H54 (cell line): ENCODE data around the gene RNF112.

Experiments
- DNase-seq: peaks from one replicate; pipeline ENCODE4 v3.0.0; 2011; ENCODE audit warnings: low spot score, mixed read lengths; ENCODE audit not compliant: insufficient read length
- FAIRE-seq: peaks from 3 replicates; lab custom pipeline; 2011; peaks lifted over from hg19 to GRCh38; lab: Jason Lieb, UNC
- POLR2A ChIP-seq: IDR thresholded peaks from 2 replicates; pipeline ENCODE4 v1.6.1; 2011; ENCODE audit warnings: low read depth, mild to moderate bottlenecking, low read length

Gene RNF112

DNA sequence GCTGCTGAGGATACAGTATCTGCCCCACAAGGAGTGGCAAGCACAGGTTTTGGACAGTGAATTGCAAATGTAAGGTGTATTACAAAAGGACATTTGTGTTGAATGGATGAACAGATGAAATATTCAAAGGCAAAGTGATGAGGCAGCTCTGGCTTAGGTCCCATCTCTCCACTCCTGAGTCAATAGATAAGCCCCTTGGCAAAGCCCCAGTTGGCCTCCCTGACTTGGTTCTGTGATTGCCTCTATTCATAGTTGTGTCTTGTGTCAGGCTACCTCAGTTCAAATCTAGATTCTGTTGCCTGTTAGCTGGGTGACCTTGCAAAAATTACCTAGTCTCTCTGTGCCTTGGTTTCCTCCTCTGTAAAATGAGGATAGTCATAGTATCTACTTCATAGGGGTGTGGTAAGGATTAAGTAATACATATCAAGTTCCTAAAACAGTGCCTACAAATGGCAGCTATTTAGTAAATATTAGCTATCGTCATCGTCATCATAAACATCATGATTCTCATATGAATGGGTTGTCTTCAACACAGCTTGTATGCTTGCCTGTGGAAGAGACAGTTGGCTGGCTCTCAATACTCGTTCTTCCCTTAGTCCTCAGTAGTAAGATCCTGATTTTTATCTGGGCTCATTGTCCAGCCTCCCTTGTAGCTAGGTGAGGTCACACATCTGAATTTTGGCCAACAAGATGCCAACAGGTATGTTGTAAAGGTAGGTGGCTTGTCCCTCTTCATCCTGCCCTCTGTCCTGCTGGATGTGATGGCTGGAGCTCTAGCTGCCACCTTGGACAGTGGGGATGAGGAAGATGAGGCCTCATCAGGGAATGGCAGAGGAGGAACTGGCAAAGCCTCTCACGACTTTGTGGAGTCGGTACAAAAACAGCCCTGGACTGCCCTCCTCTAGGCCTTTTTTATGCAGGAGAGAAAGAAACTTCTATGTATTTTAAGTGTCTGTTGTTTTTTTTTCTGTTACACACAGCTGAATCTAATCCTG, 21.9 kb upstream of the RNF112 start:
- DNase-seq (no peak), FAIRE-seq (no peak)
- TF ChIP-seq POLR2A: no peak

DNA sequence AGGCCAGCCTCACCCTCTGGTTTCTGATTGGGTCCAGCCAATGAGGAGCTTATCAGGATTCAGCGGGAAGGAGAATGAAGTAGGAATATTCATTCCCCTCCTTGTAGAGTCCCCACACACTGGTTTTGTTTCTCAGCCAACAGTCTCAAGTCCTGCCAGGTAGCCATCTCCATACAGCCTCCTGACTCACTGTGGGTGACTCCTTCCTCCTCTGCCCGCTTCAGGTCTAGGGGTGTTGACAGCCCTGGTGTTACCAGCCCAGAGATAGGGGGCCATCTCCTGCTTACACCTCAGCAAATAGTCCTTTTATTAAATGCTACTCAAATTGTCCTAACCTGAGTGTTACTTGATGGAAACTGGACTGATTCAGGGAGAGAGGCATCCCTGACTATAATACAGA, 20.1 kb upstream of the RNF112 start:
- no peak for TF ChIP-seq POLR2A
- FAIRE-seq (no peak), DNase-seq (no peak)

DNA sequence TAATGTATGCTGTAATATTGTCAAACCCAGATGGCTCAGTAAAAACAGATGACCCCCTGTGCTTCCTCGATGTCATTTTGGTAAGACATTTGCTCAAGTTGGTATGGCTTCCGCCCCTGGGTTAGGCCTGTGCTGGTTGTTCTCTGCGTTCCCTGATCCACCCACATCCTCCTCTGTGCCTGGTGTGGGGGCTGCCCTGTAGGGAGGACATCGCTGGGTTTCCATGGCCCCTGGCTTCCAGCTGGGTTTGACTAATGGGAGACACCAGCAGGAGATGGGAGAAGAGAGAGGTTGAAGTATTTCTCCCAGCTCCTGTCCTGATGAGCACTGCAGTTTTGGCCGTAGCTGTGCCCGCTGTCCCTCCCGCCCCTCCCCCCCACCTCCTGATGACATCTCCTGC, 19.6 kb upstream of the RNF112 start:
- no peak for FAIRE-seq
- DNase-seq: no peak
- TF ChIP-seq POLR2A: no peak

DNA sequence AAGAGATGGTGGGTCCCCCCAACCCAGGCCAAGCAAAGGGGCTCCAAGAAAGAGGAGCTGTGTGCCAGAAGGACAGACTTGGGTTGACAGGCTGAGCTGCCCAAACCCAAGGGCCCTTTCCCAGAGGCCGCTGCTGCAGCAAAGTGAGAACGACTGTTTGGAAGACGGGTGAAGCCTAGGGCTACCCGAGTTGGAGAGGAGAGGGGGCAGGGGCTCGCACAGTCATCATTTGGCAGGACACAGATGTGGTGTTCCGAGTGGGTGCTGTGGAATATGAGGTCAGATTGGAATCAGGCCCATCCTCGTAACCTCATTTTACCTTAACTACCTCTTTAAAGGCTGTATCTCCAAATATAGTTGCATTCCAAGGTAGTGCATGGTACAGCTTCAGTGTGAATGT, 18.7 kb upstream of the RNF112 start:
- TF ChIP-seq POLR2A: no peak
- FAIRE-seq (no peak), DNase-seq (no peak)

DNA sequence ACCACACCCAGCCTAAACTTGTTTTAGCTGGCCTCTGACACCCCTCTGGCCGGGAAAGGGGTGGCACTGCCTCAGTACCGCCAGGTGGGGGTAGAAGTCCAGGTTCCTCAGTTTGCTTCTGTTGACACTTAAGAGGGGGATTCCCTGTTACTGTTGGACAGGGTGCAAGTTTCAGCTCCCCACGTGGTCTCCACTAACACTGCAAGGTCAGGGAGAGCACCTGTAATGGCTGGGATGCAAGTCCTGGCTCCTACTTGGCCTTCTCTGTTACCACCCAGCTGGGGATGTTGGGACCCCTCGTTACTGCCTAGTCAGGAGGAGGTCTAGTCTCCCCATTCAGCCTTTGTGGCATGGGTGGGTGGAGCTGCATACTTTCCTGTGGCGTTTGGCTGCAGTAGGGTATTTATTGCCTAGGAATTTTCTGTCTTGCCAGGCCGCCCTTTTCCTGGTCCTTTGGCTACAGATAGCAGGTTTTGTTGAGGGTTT, 13.4 kb upstream of the RNF112 start:
- no peak for TF ChIP-seq POLR2A
- FAIRE-seq: no peak
- no peak for DNase-seq

DNA sequence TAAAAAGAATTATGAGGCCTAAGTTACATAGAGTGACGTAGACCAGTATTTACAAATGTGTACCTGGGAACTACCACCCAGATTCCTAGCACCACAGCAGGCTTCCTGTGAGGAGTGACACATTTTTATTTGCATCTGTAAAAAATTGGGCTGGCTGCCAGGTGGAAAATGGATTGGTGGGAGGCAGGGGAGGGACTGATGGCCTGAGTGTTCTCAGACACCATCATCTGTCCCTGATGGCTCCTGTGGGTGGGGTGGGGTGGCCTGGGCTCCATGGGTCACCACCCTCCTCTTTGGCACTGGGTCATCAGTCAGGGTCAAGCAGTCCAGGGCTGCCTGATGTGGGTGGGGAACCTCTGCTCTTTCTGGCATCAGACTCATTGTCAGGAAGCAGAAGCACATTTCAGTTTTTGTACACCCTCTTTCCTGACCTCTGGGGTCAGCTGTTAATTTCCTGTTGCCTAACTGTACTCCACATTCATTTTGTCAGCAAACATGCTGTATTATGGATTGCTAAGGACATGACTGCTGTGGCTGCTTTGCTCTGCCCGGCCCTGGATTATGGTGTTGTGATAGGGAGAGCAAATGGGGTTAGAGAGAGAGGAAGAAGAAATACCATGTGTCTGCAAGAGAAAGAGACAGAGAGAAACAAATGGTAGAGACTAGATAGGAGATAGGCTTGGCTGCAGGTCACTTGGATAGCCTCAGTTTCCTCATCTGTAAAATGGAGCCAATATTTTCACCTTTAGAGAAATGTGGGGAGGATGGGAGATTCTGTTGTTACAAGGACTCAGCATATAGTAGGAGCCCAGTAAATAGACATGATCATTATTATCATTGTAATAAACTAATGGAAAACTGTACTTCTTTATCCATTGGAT, 12.5 kb upstream of the RNF112 start:
- no peak for FAIRE-seq
- TF ChIP-seq POLR2A: no peak
- no peak for DNase-seq

DNA sequence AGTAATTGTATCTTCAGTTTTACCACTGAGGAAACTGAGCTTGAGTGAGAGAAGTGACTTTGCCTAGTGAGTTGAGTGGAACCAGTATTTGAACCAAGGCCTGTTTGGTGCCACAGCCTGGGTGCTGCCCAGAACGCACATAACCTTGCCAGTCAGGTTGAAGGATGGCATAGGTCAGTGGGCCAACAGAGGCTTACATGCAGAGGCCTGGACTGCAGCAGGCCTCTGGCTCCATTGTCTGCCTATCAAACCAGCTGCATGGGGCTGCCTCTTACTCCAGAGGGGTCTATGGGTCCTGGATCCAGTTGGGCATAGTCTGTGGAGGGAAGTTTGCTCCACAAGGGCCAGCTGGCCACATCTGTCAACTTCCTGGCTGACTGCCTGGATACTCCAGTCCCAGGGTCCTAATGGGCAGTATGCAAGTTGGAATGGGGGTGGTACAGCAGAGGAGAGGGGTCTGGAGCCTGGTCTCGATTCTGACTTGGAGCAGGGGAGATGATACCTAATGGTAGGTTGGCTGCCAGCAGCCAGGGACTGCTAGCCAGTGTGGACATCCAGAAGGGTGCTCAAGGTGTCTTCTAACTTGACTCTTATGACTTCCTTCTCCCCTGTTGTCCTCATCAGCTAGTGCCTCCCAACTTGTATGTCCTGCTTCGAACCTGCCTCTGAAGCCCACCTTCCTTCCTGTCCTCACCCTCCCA, 11.1 kb upstream of the RNF112 start:
- FAIRE-seq (no peak), DNase-seq (no peak)
- no peak for TF ChIP-seq POLR2A

DNA sequence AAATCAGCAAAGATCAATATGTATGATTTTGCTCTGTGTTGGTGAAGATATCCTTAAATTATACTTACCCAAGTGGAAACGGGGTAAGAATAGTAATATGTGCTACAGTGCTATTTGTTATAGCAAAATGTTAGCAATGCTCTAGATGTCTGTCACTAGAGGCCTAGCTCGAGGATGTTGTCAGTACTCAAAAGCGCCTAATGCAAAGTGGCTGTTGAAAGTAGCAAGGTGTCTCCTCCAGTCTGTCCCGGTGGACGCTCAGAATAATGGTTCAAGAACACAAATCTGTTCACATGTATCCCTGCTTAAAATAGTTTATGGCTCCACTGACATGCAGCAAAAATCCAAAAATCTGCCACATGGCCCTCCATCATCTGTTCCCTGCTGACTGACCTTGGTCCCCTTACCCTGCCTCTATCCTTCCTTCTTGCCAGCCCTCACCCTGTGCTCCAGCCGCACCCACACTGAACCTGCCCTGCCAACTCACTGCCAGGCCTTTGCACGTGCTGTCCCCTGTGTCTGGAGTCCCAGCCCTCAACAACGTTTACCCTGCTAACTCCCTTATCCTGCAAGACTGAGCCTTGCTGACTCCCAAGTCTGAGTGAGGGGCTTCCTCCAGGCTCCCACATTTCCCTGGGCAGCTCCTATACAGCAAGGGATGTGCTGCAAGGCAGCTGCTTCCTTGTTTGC, 9.6 kb upstream of the RNF112 start:
- TF ChIP-seq POLR2A: no peak
- DNase-seq: no peak
- FAIRE-seq: no peak

DNA sequence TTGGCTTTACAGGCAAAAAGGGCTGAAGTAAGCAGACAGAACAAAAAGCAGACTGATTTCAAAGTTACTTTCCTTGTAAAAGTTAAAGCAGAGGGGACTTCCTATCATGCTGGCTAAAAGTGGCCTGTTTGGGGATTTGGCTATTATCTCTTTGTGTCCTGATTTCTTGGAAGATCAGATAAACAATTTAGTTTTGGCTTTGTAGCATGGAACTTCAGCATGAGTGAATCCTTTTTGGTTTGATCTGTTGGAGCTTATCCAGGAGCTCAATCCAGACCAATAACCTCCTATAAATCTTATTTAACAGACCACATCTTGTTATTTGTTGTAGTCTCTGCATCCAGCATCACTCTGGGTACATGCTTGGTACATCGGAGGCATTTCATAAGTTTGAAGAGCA, 8.9 kb upstream of the RNF112 start:
- TF ChIP-seq POLR2A: no peak
- FAIRE-seq (no peak), DNase-seq (no peak)

DNA sequence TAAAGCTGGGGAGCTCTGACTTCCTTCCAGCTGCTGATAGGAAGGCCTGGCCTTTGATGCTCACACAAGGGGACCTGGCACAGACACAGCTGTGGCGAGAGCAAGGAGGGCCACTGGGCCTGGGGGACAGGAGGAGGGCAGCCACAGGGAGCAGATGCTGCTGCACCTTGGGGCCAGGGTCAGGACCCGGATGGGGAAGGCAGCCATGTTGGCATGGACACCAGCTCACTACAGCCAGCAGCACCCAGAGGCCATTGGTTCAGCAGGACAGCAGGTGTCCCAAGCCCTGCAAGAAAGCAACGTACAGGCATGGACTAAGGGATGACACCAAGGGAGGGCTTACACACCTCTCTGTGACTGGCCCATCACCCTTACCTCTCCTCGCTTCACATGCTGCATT, 8.0 kb upstream of the RNF112 start:
- TF ChIP-seq POLR2A: no peak
- FAIRE-seq (no peak), DNase-seq (no peak)

DNA sequence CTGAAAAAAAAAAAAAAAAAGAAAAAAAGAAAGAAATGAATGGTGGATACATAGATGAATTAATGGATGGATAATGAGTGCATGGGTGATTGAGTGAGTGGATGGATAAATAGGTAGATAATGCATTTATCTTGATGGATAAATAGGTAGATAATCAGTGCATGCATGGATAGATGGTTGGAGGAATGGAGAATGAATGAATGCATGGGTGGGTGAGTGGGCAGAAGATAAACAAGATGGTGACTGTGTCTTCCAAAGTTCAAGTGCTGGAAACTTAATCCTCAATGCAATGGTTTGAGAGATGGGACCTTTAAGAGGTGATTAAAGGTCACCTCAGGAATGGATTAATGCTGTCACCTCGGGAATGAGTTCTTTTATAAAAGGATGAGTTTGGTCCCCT, 6.8 kb upstream of the RNF112 start:
- no peak for TF ChIP-seq POLR2A
- FAIRE-seq (no peak), DNase-seq (no peak)

DNA sequence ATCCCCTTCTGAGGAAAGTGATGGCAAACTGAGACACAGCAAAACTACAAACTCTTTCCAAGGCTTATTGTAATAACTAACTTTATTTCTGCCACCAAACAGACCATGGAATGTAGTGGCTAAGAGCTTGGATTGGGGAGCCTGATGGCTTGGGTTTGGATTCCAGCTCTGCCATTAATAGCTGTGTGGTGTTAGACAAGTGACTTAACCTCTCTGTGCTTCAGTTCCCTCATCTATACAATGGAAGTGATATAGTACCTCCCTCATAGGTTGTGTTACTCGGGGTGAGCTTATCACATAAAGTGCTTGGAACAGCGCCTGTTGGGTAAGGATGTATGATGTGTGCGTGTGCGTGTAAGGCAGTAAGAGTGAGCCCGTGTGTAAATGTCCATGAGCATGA, 5.9 kb upstream of the RNF112 start:
- no peak for DNase-seq
- no peak for FAIRE-seq
- no peak for TF ChIP-seq POLR2A
